K562 (cell line): Measurements from ENCODE around the gene ZBTB39. TPM values are rescaled to one million over a fixed set of nuclear protein-coding genes. Genes with fewer than 3 reads are reported as not detected.
"Not testable (repeated sequence)": the region's sequence is repeated elsewhere in the genome, so short reads cannot be mapped to it uniquely, and the experiment has no call there.

Source experiments
- ATAC-seq: fragments of 200-7000 bp; cut with Tn5 transposase; 3 replicates; pipeline ENCODE4 v1.9.1; 2020; ENCODE audit warnings: moderate library complexity
- BruUV-seq: library from RNA; stranded (reverse); fragments of 400-500 nt; replicated peaks from 2 replicates; lab custom pipeline; 2021; lab: Mats Ljungman, UMichigan
- CTCF ChIA-PET: fragments of 300-600 bp; formaldehyde crosslinking; extraction: SDS; loops from one replicate; lab custom pipeline; 2021; ENCODE audit warnings: low intra/inter-chr PET ratio; lab: Yijun Ruan, JAX
- POLR2A ChIA-PET: fragments of 300-600, 350-650 bp; sonication (Branson Sonifier 250); formaldehyde crosslinking; extraction: SDS; loops from one replicate; lab custom pipeline; 2021; ENCODE audit warnings: antibody characterized with exemption, inconsistent platforms; lab: Yijun Ruan, JAX
- DNase-seq, 4 experiments: peaks; one replicate each; pipeline versions ENCODE4 v3.0.0 to v3.0.0-alpha.2; 2011 to 2018; ENCODE audit warnings: low spot score in 3 of 4, mixed read lengths in 3 of 4; ENCODE audit errors: extremely low read depth in 1 of 4
- FAIRE-seq: peaks from 2 replicates; lab custom pipeline; 2011; peaks lifted over from hg19 to GRCh38; lab: Jason Lieb, UNC
- H2AFZ ChIP-seq: 2 replicates; pipeline ENCODE4 v1.6.0; 2011; ENCODE audit warnings: low read depth, low read length, control low read depth, inconsistent platforms
- H3K27ac ChIP-seq: fragments of 200-600 bp; 3 replicates; pipeline ENCODE4 v1.8.0; 2011; ENCODE audit warnings: low read depth, mild to moderate bottlenecking, control low read depth, inconsistent platforms, low read length, moderate library complexity, mixed read lengths; ENCODE audit errors: extremely low read depth
- H3K27me3 ChIP-seq, 2 experiments: fragments of 300-600 bp in 1 of 2; 2 replicates in 1 of 2; 3 replicates in 1 of 2; pipeline versions ENCODE4 v1.6.0 to v1.8.0; 2011; ENCODE audit warnings: inconsistent platforms in 2 of 2, low read length in 2 of 2, mild to moderate bottlenecking in 1 of 2, mixed read lengths in 1 of 2, moderate library complexity in 1 of 2; ENCODE audit not compliant: control insufficient read depth in 2 of 2, insufficient read depth in 2 of 2
- H3K36me3 ChIP-seq: fragments of 300-600 bp; 3 replicates; pipeline ENCODE4 v1.8.0; 2011; ENCODE audit warnings: mild to moderate bottlenecking, low read length, inconsistent platforms; ENCODE audit not compliant: control insufficient read depth, insufficient read depth
- H3K4me1 ChIP-seq, 2 experiments: fragments of 200-600 bp in 1 of 2; replicated peaks in 1 of 2; 2 replicates in 1 of 2; 3 replicates in 1 of 2; pipeline versions ENCODE4 v1.5.1 to v1.8.0; 2011; ENCODE audit warnings: inconsistent platforms in 2 of 2, low read length in 2 of 2, mild to moderate bottlenecking in 1 of 2, mixed read lengths in 1 of 2, moderate library complexity in 1 of 2; ENCODE audit not compliant: control insufficient read depth in 2 of 2, insufficient read depth in 2 of 2
- H3K4me2 ChIP-seq: 2 replicates; pipeline ENCODE4 v1.6.1; 2011; ENCODE audit warnings: low read length, control low read depth, inconsistent platforms, mixed read lengths; ENCODE audit not compliant: insufficient read depth
- H3K4me3 ChIP-seq: fragments of 200-600 bp; sonication (generic), shearing (Covaris generic); 2 replicates; pipeline ENCODE4 v1.5.1; 2016; ENCODE audit warnings: control low read depth, inconsistent platforms
- H3K79me2 ChIP-seq: fragments of 200-600 bp; 3 replicates; pipeline ENCODE4 v1.8.0; 2011; ENCODE audit warnings: low read length, inconsistent platforms; ENCODE audit not compliant: control insufficient read depth, insufficient read depth
- H3K9ac ChIP-seq, 2 experiments: 2 replicates each; pipeline versions ENCODE4 v1.6.0 to v1.6.1; 2011; ENCODE audit warnings: low read depth in 2 of 2, low read length in 2 of 2, control low read depth in 1 of 2, inconsistent platforms in 1 of 2, mild to moderate bottlenecking in 1 of 2, mixed read lengths in 1 of 2; ENCODE audit not compliant: insufficient read depth in 1 of 2
- H3K9me1 ChIP-seq: one replicate; pipeline ENCODE4 v1.6.0; 2011; ENCODE audit warnings: inconsistent platforms, mild to moderate bottlenecking, low read length, moderate library complexity; ENCODE audit not compliant: control insufficient read depth, insufficient read depth
- H3K9me3 ChIP-seq: replicated peaks from 2 replicates; pipeline ENCODE4 v1.5.1; 2011; ENCODE audit warnings: low read depth, low read length, inconsistent platforms; ENCODE audit not compliant: control insufficient read depth, insufficient read depth
- H4K20me1 ChIP-seq: replicated peaks from 2 replicates; pipeline ENCODE4 v1.6.1; 2011; ENCODE audit warnings: low read length, inconsistent platforms, mixed read lengths; ENCODE audit not compliant: control insufficient read depth, insufficient read depth
- WGBS: fragments of 100-300 bp; shearing (Covaris generic); methylation state at CpG from one replicate; pipeline ENCODE4 v1.1.6; 2016; ENCODE audit warnings: low coverage, mixed read lengths; ENCODE audit not compliant: insufficient coverage; ENCODE audit errors: missing lambda C conversion rate; 5-methylcytosine and 5-hydroxymethylcytosine counted together
- in situ Hi-C: fragments of 300-500 bp; cut with MboI; formaldehyde crosslinking; loops from 4 replicates; pipeline ENCODE4 v1.15.0; 2018; ENCODE audit warnings: inconsistent platforms, mixed read lengths
- intact Hi-C: fragments of 100-400 bp; cut with micrococcal nuclease; formaldehyde crosslinking; loops from 2 replicates; pipeline ENCODE4 v1.14.2; 2022
- polyA plus RNA-seq, 8 experiments: library from polyadenylated mRNA; depleted of rRNA in 4 of 8; stranded (reverse) in 5 of 8; unstranded in 3 of 8; fragments of >200 nt; fragmentation: Nextera tagmentation in 2 of 8; fragmentation: Illumina TruSeq in 1 of 8; extraction: Ambion mirVana in 2 of 8; extraction: Trizol in 1 of 8; gene quantifications; 2 replicates each; pipeline versions ENCODE4 v1.2.1 to v1.2.3, GENCODE V29; 2011 to 2014; ENCODE audit warnings: inconsistent platforms in 1 of 8, missing spikeins in 1 of 8
- total RNA-seq, 7 experiments: library from RNA; depleted of rRNA in 6 of 7; stranded (reverse); fragments of >200 nt in 6 of 7; fragmentation: Illumina TruSeq in 2 of 7; extraction: Trizol in 2 of 7; gene quantifications; 2 replicates each; pipeline versions ENCODE4 v1.2.1 to v1.2.3, GENCODE V29; 2011 to 2021; ENCODE audit warnings: low replicate concordance in 1 of 7

The ZBTB39 gene
- total and polyA plus RNA-seq, 9 of the 15 experiments (the other 6 are each of a cell fraction or from before 2014, with no cell fraction given), result 3.3 to 13.3 (median 8.6) TPM

- 90% methylated on average over 3 of the region's 4 CpGs for WGBS
- H3K79me2 ChIP-seq, FAIRE-seq, intact Hi-C loops, in situ Hi-C loops, H3K4me3 ChIP-seq, H3K27me3 ChIP-seq, ATAC-seq, CTCF ChIA-PET, H3K9ac ChIP-seq, H3K9me1 ChIP-seq, H4K20me1 ChIP-seq, H3K36me3 ChIP-seq, H3K4me2 ChIP-seq, DNase-seq, H3K9me3 ChIP-seq, BruUV-seq, H2AFZ ChIP-seq, H3K27ac ChIP-seq, POLR2A ChIA-PET: not testable (repeated sequence)
- peaks cover 4 to 16% of the 10 kb centered on the region in 2 experiments; a peak in 3 of 5 replicates for H3K4me1 ChIP-seq
Observed at GRCh38 chr12:56965124-56965523, 41.2 kb downstream of the ZBTB39 start.

- FAIRE-seq, H3K27me3 ChIP-seq, H3K9ac ChIP-seq, H2AFZ ChIP-seq, H3K9me3 ChIP-seq, intact Hi-C loops, DNase-seq, H3K4me3 ChIP-seq, H3K4me1 ChIP-seq, in situ Hi-C loops, H3K4me2 ChIP-seq, H3K9me1 ChIP-seq, H3K79me2 ChIP-seq, H3K36me3 ChIP-seq, H4K20me1 ChIP-seq, POLR2A ChIA-PET, ATAC-seq, BruUV-seq, CTCF ChIA-PET, H3K27ac ChIP-seq: not testable (repeated sequence)
- no CpG with 5 or more reads among the region's 27 CpGs for WGBS
Observed at GRCh38 chr12:56963557-56963956, 42.8 kb downstream of the ZBTB39 start.
